Stimulated activated CD8-positive, alpha-beta memory T cell treated with anti-CD3 and anti-CD28 coated beads, Interleukin-4, amount 100 ng/mL, for 1 hour (primary cell): ENCODE data around the gene TM2D3.

Experiments used
- DNase-seq, 2 donors: peaks; one replicate each; pipeline ENCODE4 v3.0.0-alpha.2; 2020; ENCODE audit warnings: low read depth in 2 of 2, low spot score in 1 of 2

Gene TM2D3

DNA sequence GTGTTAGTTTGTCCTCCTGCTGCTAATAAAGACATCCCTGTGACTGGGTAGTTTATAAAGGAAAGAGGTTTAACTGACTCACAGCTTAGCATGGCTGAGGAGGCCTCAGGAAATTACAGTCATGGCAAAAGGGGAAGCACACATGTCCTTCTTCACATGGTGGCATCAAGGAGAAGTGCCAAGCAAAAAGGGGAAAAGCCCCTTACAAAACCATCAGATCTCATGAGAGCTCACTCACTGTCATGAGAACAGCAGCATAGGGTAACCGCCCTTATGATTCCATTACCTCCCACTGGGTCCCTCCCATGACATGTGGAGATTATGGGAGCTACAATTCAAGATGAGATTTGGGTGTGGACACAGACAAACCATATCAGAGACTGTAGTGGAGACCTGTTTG is 27.0 kb downstream of the TM2D3 start:
- DNase-seq: no peak

DNA sequence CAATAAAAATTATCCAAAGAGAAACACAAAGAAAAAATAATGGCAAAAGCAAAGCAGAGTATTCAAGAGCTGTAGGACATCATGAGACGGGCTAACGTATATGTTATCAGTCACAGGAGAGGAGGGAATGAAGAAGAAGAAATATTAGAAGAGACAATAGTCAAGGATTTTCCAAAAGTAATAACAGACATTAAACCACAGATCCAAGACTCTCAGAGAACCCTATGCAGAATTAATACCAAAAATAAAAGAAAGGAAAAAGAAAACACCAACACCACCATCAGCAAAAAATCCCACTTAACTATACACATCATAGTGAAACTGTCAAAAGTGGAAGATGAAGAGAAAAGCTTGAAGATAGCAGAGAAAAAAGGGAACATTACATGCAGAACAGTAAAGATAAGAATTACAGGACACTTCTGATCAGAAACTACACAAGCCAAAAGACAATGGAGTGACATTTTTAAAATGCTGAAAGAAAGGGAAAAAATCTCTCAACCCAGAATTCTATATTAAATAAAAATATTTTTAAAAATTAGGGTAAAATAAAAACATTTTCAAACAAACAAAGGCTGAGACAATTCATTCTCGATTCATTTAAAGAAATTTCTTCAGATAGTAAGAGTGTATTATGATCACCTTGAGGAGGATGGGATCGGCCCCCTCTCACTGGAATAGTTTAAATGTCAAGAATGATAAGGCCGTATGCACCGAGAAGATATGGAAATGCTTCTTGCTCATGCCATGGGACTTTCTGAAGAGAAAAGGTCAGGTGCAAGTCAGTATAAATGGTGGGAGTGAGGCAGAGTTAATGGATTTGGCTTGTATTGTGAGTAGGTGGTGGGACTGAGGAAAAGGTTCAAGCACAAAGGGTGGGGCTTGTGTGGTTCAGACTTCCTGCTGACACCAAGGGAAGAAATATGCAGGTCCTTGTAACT is 28.5 kb downstream of the TM2D3 start:
- no peak for DNase-seq

DNA sequence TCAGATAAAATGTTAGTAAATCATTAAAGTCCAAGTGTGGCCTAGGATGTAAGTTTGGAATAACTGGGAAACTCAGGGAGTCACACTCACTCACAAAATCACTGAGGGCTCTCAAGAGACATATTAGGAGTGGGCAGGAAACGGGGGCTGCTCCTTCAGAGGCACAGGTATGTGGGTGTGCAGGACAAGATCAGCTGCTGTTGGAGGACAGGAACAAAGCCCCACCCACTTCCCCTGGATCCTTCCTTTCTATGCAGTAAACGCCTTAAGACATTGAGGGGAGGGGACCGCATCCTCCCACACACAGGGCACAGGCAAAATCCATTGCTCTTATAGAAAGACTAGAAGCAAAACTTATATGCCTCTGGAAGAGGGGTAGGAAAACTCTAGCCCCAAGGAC is 30.2 kb downstream of the TM2D3 start:
- no peak for DNase-seq

DNA sequence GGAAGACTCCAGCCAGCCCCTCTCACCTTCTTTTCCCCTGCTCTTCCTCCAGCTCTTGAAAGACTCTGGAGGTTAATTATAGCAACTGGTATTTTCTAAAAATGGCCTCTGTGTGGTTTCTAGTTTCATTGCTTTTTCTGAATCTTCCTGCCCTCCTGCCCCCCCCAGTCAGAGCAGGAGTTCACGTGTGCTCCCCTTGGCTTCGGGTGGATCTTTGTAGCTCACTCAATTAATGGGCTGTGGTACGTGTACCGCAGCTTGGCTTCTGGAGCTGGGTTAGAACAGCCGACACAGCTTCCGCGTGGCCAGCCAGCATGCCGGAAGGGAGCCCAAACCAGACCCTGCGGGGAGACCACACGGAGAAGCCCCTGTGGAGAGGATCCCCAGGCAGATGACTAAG is 31.5 kb downstream of the TM2D3 start:
- no peak for DNase-seq

DNA sequence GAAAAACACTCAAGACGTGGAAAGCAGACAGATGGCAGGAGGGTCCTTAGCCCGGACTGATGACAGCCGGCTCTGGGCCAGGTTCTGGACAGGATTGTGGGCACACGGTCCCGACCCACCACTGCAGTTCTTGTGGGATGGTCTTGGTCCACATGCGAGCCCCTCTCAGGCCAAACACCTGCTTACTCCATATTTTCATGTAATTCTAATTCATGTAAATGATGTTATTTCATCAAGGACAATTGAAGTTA is 32.6 kb downstream of the TM2D3 start:
- DNase-seq: no peak

DNA sequence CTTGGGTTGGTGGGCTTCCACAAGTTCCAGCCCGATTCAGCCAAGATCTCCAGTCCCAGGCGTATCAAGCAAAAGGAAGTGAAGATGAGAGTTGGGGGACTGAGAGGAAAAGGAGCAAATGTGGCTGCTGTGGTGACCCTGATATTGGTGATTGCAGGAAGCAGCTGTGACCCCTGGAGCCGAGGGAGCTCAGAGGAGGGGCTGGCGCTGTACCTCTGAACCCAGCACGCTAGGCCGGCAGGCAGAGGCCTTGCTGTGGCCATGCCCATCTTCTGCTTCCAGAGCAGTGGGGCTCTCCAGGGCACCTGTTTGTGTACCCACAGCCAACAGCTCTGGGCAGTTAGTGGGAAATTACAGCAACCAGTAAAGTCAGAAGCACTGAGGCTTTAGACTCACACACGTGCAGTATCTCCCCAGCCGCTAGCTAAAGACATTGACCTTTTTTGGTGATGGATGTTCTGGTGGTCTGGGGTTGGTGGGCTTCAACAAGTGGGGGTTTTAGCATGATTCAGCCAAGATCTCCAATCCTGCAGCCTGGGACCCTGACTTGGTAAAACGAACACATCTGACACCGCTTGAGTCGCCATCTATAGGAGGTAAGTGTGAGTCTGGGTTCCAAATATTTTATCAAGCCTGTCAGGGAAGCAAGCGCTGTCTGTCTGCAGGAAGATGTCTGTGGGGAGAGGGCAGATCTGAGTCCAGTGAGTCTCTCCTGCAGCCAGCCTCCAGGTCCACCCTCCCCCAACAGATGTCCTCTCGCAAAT is 33.1 kb downstream of the TM2D3 start:
- DNase-seq: no peak

DNA sequence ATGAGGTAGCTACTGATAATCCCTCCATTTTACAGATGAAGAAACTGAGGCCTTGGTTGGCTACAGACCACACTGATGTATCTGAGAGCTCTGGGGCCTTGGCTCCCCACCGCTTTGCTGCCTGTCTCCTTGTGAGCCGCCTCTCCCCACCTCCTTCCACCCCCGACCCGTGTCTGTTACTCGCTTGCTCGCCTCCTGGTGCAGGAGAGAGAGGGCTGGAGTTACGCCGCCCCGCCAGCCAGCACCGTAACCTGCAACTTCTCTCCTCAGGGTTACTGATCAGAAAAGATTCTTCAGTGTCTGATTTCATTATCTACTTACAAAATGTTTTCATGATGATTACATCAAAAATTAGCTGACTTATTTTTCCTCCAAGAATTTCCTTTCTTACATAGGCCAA is 34.1 kb downstream of the TM2D3 start:
- DNase-seq: no peak

DNA sequence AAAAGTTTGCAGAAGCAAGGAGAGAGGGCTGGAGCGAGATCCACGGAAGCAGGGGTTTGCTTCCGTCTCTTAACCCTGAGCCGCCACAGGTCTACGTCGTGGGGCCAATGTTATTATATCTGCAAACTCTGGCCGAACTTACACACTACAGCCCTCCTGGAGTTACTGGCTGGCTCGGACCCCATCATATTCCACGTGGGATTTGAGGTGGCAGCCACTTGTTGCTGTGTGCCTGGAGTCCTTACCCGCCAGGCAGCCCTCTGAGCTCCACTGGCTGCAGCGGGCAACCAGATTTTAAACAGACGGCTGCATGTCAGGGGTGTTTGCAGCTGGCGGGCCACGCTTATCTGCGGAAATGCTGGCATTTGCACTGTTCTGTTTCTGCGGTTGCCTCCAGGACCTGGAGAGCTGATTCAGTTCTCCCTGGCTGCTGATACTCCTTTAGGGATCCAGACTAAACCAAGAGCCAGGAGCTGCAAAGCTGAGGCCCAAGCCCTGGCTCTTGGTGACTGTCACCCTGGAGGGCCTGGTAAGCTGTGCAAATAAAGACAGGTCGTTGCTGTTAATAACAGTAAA is 34.7 kb downstream of the TM2D3 start:
- DNase-seq: no peak

DNA sequence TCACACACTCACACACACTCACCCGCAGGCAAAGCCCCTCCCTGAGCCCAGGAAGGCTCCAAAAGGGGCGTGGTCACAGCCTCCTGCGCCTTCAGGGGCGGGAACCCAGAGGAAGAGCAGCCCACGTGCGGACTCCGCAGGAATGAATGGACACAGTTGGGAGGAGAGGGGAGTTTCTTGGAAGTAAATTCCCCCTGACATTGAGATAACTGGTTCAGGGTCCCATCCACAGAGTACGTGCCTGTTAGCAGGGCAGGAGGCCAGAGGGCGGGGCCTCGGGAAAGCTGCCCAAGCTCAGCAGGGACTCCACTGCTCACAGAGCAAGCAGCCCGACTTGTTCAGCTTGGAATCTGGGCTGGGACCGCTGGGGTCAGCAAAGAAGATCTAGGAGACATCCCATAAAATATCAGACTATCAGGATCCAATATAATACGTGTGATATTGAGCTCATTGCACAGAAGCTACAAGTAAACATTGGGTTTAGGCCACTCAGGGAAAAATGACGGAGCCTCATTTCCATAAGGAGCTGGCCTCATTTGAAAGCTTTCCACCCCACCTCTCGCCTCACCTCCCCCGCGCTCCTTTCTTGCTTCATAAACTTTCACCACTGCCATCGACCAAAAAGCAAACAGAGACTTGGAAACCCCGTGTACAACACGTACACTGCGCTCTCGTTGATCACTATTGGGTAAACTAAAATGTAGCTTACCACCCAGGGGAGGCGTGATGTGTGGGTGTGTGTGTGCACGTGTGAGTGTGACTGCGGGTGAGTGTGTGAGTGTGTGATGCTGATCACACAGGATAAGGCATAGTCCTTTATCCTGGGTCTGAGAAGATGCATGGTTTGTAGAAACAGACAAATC is 36.0 kb downstream of the TM2D3 start:
- DNase-seq: no peak

DNA sequence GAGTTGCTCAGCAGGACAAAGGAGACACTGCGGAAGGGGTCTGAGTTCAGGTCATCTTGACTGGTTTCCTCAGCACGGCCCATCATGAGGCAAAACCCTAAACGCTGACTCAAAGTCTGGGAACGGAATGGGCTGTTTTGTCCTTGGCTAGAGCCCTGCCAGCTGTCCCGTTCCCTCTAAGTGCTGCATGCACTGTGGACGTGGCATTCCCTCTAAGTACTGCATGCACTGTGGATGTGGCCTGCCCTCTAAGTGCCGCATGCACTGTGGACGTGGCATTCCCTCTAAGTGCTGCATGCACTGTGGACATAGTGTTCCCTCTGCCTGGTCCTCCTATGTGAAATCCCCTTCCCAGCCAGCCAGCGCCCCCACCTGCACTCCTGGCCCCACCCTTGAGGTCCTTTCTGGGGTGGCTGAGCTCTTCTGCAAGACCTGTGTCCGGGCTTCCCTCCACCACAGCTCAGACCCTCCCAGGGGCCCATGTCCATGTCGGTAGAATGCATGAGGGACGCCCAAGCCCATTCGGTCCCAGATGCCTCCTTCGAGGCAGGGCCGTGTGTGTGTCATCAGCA is 36.7 kb downstream of the TM2D3 start:
- DNase-seq: no peak

DNA sequence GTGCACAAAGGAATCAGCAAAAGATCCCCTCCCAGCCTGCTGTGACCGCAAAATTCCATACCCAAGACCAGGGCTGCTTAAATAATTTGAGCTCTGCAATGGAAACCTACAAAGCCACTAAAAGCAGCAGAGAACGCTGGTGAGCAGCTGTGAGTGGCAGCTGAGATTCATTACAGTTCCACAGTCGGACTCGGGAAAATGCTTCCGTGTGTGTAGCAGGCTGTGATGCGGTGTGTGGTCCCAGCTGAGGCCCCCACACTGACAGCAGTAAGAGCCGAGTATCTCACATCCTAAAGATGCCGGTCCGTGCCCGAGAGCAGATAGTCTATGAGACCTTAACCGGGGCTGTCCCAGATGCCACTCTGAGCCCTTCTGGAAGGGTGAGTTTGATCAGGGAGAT is 37.4 kb downstream of the TM2D3 start:
- DNase-seq: no peak

DNA sequence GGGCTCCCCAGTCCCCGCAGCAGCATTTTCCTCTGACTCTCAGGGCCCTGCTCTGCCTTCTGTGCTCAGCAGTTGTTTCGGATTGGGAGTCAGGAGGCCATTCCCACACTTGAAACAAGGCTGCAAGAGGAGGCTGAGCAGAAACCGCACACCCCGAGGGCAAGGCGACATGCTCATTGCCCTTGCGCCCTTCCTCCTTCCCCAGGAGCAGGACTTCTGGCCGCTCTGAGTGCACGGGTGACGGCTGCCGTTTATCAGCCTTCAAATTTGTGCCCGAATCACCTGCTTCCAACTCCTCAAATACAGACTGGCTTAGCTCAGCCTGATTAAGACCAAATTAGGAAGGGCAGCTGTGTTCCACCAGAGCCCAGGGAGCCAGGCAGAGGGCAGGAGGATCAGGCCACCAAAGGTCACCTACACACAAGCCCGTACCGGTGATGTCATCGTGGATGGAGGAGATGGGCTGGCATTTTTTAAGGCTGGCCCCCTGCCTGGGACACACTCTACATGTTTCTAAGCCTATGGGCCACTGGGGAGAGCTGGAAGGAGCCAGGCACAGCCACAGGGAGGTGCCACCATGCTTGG is 38.1 kb downstream of the TM2D3 start:
- no peak for DNase-seq

DNA sequence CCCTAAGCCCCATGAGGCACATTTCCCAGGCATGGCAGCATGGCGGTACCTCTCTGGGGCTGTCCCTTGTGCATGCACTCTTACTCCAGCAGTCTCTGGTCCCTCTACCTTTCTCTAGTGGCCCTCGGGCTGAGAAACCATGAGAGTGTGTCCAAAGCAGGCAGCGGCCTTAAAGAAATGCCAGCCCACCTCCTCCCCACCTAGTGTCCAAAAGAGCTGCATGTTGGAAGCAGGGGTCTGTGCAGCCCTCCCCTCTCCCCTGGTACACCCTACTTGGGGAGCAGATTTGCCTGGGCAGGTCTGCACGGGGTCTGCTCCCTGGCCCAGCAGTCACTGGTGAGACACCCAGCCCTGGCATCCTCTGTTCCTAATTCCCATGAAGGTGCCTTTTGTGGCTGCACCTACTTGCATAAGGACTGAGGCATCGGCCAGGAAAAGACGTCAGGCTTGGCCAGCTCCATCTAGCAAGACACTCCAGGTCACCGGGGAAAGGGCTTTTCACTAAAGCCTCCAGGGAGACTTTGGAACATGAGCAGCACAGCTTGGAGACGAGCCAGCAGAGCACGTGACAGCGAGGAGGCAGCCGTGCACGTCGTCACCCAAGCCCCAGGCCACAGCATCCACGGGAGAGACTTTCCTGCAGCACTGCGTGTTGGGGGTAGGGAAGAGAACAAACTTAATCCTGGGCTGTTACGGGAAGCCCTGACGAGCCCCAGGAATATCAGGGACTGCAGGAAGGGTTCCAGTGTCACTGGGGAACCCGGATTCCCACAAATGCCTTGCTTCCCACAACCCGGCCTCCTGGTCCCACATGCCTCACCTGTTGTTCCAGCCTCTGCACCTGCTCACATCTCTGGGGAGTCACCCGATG is 38.8 kb downstream of the TM2D3 start:
- no peak for DNase-seq

DNA sequence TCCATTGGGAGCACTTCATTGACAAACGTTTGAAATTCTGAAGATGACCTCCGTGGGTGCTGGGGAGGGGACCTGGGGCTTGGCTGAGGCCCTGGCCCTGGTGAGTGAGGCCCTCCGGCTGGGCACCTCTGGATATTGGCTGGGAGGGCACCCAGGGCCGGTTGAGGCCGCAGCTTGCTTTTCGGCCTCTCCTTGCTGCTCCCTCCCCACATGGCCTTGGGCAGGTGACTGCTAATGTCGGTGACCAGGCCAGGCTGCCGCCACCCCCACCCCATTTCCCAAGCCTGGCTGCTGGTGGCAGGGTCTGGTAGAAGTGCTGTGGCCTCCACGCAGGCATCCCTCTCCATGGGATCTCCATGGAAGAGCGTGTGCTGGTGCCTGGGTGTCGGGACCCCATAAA is 39.5 kb downstream of the TM2D3 start:
- no peak for DNase-seq

DNA sequence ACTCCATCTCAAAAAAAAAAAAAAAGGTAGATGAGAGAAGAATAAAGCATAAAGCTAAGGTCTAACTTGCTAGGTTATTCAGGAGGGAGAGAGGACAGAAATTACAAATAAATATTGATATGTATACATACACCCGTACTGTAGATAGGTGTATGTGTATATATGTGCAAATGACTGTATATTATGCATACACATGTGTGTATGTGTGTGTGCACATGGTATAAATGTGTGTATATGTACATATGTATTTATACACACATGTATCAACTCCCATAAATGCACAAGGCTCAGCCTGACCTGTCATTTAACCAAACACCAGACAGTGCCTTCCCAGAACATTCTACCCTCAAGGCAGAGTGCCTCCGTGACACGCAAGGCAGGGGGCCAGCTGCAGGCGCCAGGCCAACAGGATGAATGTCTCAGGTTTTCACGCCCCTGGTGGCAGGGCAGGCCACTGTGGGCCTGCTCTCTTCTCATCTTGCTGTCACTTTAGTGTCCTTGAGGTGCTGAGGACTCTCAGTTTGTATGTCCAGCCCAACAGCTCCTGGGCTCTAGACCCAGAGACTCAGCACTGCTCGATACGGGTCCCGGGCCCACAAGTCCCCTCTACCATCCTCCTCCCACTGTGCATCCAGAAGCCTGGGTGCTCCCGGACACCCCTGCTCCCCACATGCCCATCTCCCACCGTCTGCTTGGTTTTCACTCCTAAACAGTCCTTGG is 40.4 kb downstream of the TM2D3 start:
- DNase-seq: no peak

DNA sequence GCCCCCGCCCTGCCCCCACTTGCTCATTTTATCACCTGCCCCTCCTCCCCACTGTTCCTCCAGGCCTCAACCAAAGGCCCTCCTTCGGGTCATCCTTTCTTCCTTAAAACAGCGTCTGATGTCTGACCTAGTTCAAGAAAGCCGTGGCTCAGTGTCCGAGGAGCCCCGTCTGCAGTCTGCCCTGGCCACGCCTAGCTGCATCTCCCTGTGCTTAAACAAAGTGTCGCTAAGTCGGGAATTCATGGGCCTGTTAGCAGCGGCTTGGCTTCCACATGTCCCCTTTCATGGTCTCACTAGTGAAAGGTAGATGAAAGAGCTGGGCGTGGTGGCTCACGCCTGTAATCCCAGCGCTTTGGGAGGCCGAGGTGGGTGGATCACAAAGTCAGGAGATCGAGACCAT is 41.2 kb downstream of the TM2D3 start:
- no peak for DNase-seq

DNA sequence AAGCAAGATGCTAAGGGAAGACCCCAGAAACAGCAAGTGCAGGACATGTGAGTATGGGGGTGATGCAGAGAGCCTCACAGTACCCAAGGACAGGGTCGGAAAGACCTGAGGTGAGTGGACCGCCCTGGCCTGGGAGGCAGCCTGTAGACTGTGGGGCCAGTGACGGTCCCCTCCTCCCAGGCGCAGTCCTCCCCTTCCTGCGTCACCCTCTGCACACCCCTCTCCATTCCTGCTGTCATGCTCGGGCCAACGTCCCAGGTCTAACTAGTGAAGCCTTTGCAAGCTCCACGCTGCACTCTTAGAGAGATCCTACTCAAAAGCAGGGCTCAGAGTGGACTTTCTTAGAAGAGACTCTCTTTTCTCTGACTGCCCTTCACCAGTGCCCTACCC is 41.6 kb downstream of the TM2D3 start:
- no peak for DNase-seq

DNA sequence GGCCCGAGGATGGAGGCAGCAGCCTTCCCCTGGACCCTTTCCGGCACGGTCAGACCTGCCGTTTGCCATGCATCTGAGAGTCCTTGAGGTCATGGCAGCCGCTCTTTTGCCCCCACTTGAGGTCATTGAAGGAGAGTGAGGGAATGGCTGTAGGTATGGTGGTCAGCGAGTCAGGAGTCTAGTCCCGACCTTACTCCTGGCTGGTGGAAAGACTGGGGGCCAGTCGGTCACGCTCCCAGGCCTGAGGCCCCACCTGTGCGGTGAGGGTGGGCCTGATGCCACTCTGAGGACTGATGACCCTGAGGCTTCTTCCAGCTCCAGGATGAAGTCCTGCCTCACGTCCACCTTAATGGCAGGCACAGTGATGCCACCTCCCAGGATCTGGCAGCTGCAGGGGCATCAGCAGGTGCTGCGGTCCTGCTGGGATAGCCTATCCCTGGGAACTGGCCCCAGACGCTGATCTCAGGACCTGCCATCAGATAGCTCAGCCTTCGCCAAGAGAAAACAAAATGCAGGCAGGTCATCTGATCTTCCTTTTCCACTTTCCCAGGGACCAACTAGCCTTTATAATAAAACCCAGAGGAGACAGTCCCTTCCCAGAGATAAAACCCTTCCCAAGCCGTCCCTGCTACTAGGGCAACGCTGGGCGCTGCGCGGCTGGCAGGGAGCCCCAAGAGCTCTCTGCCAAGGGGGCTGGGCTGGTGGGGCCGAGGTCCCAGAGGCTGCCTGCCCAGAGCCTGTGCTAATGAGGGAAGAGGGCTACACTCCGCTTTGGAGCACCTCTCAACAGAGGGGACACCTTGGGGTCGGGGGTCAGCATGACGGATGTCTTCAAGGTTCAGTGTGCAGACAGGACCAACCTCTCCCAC is 42.2 kb downstream of the TM2D3 start:
- DNase-seq: no peak
